Esophagus squamous epithelium (tissue), 5 donors: ENCODE results near the gene REEP2. TPM values are rescaled to one million over a fixed set of nuclear protein-coding genes. Genes with fewer than 3 reads are reported as not detected.
A peak's percentile ranks its signal among the peaks of the same experiment; 100 is the strongest.
"Not testable (repeated sequence)": the region's sequence is repeated elsewhere in the genome, so short reads cannot be mapped to it uniquely, and the experiment has no call there.

ENCODE experiments used
- DNase-seq: peaks from one replicate; lab custom pipeline; 2025; lab: John Stamatoyannopoulos, UW
- H3K27ac ChIP-seq, 4 donors: fragments of 200-600 bp; sonication (generic); one replicate each; pipeline ENCODE4 v1.5.1; 2016 to 2019; ENCODE audit warnings: mild to moderate bottlenecking in 1 of 4
- H3K27me3 ChIP-seq, 4 donors: fragments of 200-600 bp; sonication (generic); 1 replicate in 3 of 4; 2 replicates in 1 of 4; pipeline versions ENCODE4 v1.5.1 to v1.6.0; 2017 to 2021; ENCODE audit warnings: antibody characterized with exemption in 1 of 4
- H3K36me3 ChIP-seq, 3 donors: fragments of 200-600 bp; sonication (generic); one replicate each; pipeline ENCODE4 v1.5.1; 2016 to 2019
- H3K4me1 ChIP-seq, 3 donors: fragments of 200-600 bp; sonication (generic); one replicate each; pipeline ENCODE4 v1.5.1; 2017 to 2019
- H3K4me3 ChIP-seq, 4 donors: fragments of 200-600 bp; sonication (generic); 1 replicate in 3 of 4; 2 replicates in 1 of 4; pipeline ENCODE4 v1.5.1; 2016 to 2019; ENCODE audit warnings: mild to moderate bottlenecking in 2 of 4, moderate library complexity in 1 of 4
- H3K9me3 ChIP-seq, 3 donors: fragments of 200-600 bp; sonication (generic); one replicate each; pipeline ENCODE4 v1.5.1; 2016 to 2019
- POLR2A ChIP-seq, 4 donors: fragments of 450-650 bp; IDR thresholded peaks; one replicate each; pipeline ENCODE4 v1.6.1; 2017; ENCODE audit warnings: antibody characterized with exemption in 4 of 4, mild to moderate bottlenecking in 4 of 4, moderate library complexity in 3 of 4
- WGBS, 2 donors: methylation state at CpG; one replicate each; pipeline ENCODE4 v1.1.5; 2018; 5-methylcytosine and 5-hydroxymethylcytosine counted together
- intact Hi-C: fragments of 100-400 bp; cut with DNase I; formaldehyde crosslinking; loops from one replicate; pipeline ENCODE4 v1.15.0; 2022
- total RNA-seq, 4 donors: library from RNA; depleted of rRNA; stranded (reverse); fragments of >200 nt; gene quantifications; one replicate each; pipeline ENCODE4 v1.1.0, GENCODE V29; 2016
- TF ChIP-seq, protein P1 (sequence below), 6 experiments: fragments of 450-650 bp in 4 of 6; fragments of 200-600 bp in 2 of 6; sonication (generic) in 2 of 6; IDR thresholded peaks; one replicate each; pipeline ENCODE4 v1.5.1; 2016 to 2019; ENCODE audit warnings: antibody characterized with exemption in 6 of 6, mild to moderate bottlenecking in 4 of 6, moderate library complexity in 4 of 6
- donor health status: DM: yes; HTN: yes; CAD: no.

REEP2 gene, protein sequence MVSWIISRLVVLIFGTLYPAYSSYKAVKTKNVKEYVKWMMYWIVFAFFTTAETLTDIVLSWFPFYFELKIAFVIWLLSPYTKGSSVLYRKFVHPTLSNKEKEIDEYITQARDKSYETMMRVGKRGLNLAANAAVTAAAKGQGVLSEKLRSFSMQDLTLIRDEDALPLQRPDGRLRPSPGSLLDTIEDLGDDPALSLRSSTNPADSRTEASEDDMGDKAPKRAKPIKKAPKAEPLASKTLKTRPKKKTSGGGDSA
- 1 to 10 TPM in 1 of 4 donors, under 1 TPM in 3; 0.11 to 3.8 (median 0.20) TPM for total RNA-seq

DNA sequence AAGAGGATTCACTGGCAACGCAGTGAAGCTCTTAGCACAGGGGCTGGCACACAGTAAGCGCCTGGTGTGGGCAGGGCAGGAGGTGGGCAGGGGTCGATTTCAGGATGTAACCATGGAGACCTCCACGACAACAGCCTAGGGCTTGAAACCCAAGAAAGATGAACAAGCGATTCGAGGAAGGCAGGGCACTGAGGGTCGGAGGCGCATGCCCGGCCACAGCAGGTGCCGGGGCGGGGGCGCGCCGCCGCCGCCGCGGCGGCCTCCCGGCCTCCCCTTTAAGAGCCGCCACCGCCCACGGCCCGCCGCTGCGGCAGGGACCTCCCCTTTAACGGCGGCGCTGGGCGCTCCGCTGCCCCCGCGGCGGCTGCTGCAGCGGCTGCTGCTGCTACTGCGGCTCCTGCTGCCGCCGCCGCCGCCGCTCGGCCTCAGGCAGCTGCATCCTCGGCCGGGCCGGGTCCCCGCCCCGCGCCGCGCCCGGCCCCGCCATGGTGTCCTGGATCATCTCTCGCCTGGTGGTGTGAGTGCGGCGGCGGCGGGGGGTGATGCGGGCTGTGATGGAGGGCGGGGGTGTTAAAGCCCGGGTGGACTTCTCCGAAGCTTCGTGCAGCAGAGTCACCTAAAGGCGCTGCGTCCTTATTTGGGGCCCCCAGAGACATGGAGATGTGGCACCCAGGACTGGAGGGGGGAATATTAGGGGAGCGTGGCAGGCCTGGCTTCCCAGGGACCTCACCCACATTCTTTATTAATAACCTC is at the start of gene REEP2:
Gene REEP2 (plus strand): TSS at position 334 of the 753 bp plus-strand sequence. CDS start 152 bp downstream, at position 486.
- Histone ChIP-seq H3K4me1 (peaks cover 9 to 22% (median 14%) of the 10 kb centered on the region in 3 donors), H3K27me3 (no peaks in the 10 kb centered on the region), H3K4me3 (peak within 1 kb of the TSS; percentile 27 to 67 (median 45)), H3K36me3 (peaks cover 0 to 36% (median 22%) of the 10 kb centered on the region in 3 donors), H3K9me3 (no peaks in the 10 kb centered on the region), H3K27ac (peak within 1 kb of the TSS in 3 of 4 donors; percentile 6 to 53 (median 52))
- DNase-seq = no peak
- intact Hi-C loops = no loop called here
- TF ChIP-seq POLR2A (IDR thresholded peaks at IDR 0.05) = no peak
- TF ChIP-seq, protein P1, sequence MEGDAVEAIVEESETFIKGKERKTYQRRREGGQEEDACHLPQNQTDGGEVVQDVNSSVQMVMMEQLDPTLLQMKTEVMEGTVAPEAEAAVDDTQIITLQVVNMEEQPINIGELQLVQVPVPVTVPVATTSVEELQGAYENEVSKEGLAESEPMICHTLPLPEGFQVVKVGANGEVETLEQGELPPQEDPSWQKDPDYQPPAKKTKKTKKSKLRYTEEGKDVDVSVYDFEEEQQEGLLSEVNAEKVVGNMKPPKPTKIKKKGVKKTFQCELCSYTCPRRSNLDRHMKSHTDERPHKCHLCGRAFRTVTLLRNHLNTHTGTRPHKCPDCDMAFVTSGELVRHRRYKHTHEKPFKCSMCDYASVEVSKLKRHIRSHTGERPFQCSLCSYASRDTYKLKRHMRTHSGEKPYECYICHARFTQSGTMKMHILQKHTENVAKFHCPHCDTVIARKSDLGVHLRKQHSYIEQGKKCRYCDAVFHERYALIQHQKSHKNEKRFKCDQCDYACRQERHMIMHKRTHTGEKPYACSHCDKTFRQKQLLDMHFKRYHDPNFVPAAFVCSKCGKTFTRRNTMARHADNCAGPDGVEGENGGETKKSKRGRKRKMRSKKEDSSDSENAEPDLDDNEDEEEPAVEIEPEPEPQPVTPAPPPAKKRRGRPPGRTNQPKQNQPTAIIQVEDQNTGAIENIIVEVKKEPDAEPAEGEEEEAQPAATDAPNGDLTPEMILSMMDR (IDR thresholded peaks at IDR 0.05) = peak in 2 of 6 experiments; percentile 9 to 11
- 4 to 8% methylated on average over 4 of the region's 65 CpGs for WGBS, 2 donors

DNA sequence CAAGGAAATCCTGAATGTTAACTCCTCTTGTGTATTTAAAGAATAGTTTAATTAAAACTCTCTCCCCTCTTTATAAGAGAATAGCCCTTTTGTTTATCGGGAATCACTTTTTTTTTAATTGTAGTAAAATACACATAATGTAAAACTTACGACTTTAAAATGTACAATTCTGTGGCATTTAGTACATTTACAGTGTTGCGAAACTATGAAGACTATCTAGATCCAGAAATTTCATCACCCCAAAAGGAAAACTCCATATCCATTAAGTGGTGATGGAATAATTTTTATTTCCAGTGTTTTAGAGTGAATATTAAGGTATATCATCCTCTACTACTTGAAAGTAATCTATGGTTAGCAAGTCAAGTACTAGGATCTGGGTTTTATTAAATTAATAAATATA is 49.5 kb upstream of the REEP2 start:
- H3K4me1 ChIP-seq = no peaks in the 10 kb centered on the region
- intact Hi-C loops = no loop called here
- 73 to 93% methylated on average over 3 of the region's 3 CpGs for WGBS, 2 donors
- H3K27me3 ChIP-seq = no peaks in the 10 kb centered on the region
- TF ChIP-seq, protein P1 (IDR thresholded peaks at IDR 0.05) = no peak
- TF ChIP-seq POLR2A (IDR thresholded peaks at IDR 0.05) = no peak
- peaks cover 15 to 90% (median 41%) of the 10 kb centered on the region in 3 donors for H3K36me3 ChIP-seq
- H3K27ac ChIP-seq = no peak overlapping the region
- no peak for DNase-seq
- H3K4me3 ChIP-seq = no peak overlapping the region
- no peaks in the 10 kb centered on the region for H3K9me3 ChIP-seq

DNA sequence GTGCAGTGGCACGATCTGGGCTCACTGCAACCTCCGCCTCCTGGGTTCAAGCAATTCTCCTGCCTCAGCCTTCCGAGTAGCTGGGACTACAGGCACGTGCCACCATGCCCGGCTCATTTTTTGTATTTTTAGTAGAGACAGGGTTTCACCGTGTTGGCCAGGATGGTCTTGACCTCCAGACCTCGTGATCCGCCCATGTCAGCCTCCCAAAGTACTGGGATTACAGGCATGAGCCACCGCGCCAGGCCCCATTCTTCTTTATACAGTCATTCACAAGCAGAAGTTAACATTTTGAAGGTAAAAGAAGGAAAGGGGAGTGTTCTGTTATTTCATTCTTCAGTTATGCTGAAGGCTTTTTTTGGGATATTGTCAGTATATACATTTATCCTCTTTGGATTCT is 48.9 kb upstream of the REEP2 start:
- not testable (repeated sequence) for H3K4me1 ChIP-seq, H3K27me3 ChIP-seq, DNase-seq, H3K4me3 ChIP-seq, H3K27ac ChIP-seq, H3K9me3 ChIP-seq
- WGBS, 2 donors = 95 to 100% methylated on average over 4 to 10 of the region's 10 CpGs
- intact Hi-C loops = loop anchor here (10.0 kb wide), 1 partner anchor 165 kb away; no protein-coding TSS in a partner anchor
- peaks cover 15 to 90% (median 42%) of the 10 kb centered on the region in 3 donors for H3K36me3 ChIP-seq

DNA sequence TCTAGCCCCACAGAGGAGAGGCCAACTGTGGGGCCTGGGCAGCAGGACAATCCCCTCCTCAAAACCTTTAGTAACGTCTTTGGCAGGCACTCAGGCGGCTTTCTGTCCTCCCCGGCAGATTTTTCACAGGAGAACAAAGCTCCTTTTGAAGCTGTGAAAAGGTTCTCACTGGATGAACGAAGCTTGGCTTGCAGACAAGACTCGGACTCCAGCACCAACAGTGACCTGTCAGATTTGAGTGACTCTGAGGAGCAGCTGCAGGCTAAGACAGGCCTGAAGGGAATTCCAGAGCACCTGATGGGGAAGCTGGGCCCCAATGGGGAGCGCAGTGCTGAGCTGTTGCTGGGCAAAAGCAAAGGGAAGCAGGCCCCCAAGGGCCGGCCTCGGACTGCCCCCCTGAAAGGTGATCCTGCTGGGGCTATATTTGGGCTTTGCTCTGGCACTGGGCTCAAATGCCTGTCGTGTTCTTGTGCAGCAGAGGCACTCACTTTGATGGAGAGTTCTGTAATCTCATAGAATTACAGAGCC is 46.9 kb upstream of the REEP2 start:
- Histone ChIP-seq H3K27ac (peak overlapping the region in 1 of 4 donors; percentile 25), H3K4me3 (no peak overlapping the region), H3K36me3 (peaks cover 15 to 90% (median 35%) of the 10 kb centered on the region in 3 donors), H3K9me3 (no peaks in the 10 kb centered on the region), H3K27me3 (no peaks in the 10 kb centered on the region), H3K4me1 (no peaks in the 10 kb centered on the region)
- intact Hi-C loops = loop anchor here (10.0 kb wide), 1 partner anchor 167 kb away; no protein-coding TSS in a partner anchor
- DNase-seq = no peak
- TF ChIP-seq POLR2A (IDR thresholded peaks at IDR 0.05) = no peak
- TF ChIP-seq, protein P1 (IDR thresholded peaks at IDR 0.05) = no peak
- WGBS, 2 donors = 63 to 84% methylated on average over 3 to 6 of the region's 9 CpGs

DNA sequence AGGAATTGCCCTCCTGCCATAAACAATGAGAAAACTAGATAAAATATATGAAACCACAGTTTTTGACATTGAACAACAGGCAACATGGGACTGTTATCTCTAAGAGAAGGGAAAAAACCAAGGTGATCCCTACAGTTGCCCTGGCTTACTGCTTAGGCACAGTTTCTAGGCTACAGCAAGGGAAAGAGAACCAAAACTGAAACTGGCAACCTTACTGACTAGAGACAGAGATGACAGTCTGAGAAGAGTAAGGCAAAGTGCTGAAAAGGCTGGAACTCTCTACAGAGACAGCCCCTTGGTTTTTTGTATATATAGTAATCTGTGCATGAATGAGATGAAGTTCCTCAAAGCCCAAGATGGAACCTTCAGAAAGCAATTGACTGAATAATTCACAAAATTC is 36.2 kb upstream of the REEP2 start:
- TF ChIP-seq, protein P1 (IDR thresholded peaks at IDR 0.05) = no peak
- TF ChIP-seq POLR2A (IDR thresholded peaks at IDR 0.05) = no peak
- Histone ChIP-seq H3K27me3 (no peaks in the 10 kb centered on the region), H3K4me1 (peaks cover 0 to under 1% (median 0%) of the 10 kb centered on the region in 3 donors), H3K4me3 (no peak overlapping the region), H3K27ac (no peak overlapping the region), H3K36me3 (peaks cover 6 to 100% (median 28%) of the 10 kb centered on the region in 3 donors), H3K9me3 (no peaks in the 10 kb centered on the region)
- DNase-seq = no peak
- intact Hi-C loops = no loop called here
